Parathyroid adenoma (tissue), 2 donors: Measurements from ENCODE around the gene GPR176.
"Not testable (repeated sequence)": the region's sequence is repeated elsewhere in the genome, so short reads cannot be mapped to it uniquely, and the experiment has no call there.

Experiments
- H2AFZ ChIP-seq: fragments of 300-600 bp; sonication (generic); one replicate; pipeline ENCODE4 v1.7.0; 2017; ENCODE audit warnings: antibody characterized with exemption, mild to moderate bottlenecking
- H3K27ac ChIP-seq: fragments of 300-600 bp; sonication (generic); one replicate; pipeline ENCODE4 v1.7.0; 2017
- H3K27me3 ChIP-seq: fragments of 300-600 bp; sonication (generic); one replicate; pipeline ENCODE4 v1.7.0; 2017; ENCODE audit warnings: low read length; ENCODE audit not compliant: control insufficient read depth, insufficient read depth
- H3K36me3 ChIP-seq: fragments of 300-600 bp; sonication (generic); one replicate; pipeline ENCODE4 v1.7.0; 2017; ENCODE audit warnings: low read length; ENCODE audit not compliant: control insufficient read depth, insufficient read depth
- H3K4me1 ChIP-seq: fragments of 300-600 bp; sonication (generic); one replicate; pipeline ENCODE4 v1.7.0; 2017; ENCODE audit warnings: control low read depth
- H3K4me2 ChIP-seq: fragments of 300-600 bp; sonication (generic); one replicate; pipeline ENCODE4 v1.7.0; 2017; ENCODE audit warnings: low read length
- H3K4me3 ChIP-seq: fragments of 300-600 bp; sonication (generic); one replicate; pipeline ENCODE4 v1.7.0; 2017; ENCODE audit warnings: low read depth, low read length
- H3K79me2 ChIP-seq: fragments of 300-600 bp; sonication (generic); one replicate; pipeline ENCODE4 v1.7.0; 2017; ENCODE audit warnings: control low read depth
- H3K9ac ChIP-seq: fragments of 300-600 bp; sonication (generic); one replicate; pipeline ENCODE4 v1.7.0; 2017; ENCODE audit warnings: mild to moderate bottlenecking
- H3K9me3 ChIP-seq: fragments of 300-600 bp; sonication (generic); one replicate; pipeline ENCODE4 v1.7.0; 2017; ENCODE audit warnings: low read length; ENCODE audit not compliant: control insufficient read depth
- CTCF ChIP-seq: fragments of 300-600 bp; sonication (generic); IDR thresholded peaks from one replicate; pipeline ENCODE4 v1.7.0; 2017; ENCODE audit warnings: antibody characterized with exemption, mild to moderate bottlenecking
- donor health status: primary hyperparathyroidism.

The GPR176 gene

GRCh38 chr15:39814489-39814888 is 105.6 kb downstream of the GPR176 start:
- Histone ChIP-seq H2AFZ (no peak overlapping the region), H3K9me3 (no peaks in the 10 kb centered on the region), H3K79me2 (no peaks in the 10 kb centered on the region), H3K4me1 (no peaks in the 10 kb centered on the region), H3K9ac (no peak overlapping the region), H3K4me3 (no peak overlapping the region), H3K27ac (no peak overlapping the region), H3K27me3 (no peaks in the 10 kb centered on the region), H3K4me2 (no peak overlapping the region), H3K36me3 (no peaks in the 10 kb centered on the region)
- TF ChIP-seq CTCF: no peak

- H3K9ac ChIP-seq, H3K79me2 ChIP-seq, H3K27me3 ChIP-seq, H3K4me3 ChIP-seq, H3K4me2 ChIP-seq, H3K4me1 ChIP-seq, H3K9me3 ChIP-seq, H3K27ac ChIP-seq, H2AFZ ChIP-seq, H3K36me3 ChIP-seq: not testable (repeated sequence)
Observed at GRCh38 chr15:39812651-39813050, 107.4 kb downstream of the GPR176 start.

- H3K4me2 ChIP-seq: no peak overlapping the region
- H3K79me2 ChIP-seq: no peaks in the 10 kb centered on the region
- H2AFZ ChIP-seq: no peak overlapping the region
- no peak overlapping the region for H3K9ac ChIP-seq
- no peaks in the 10 kb centered on the region for H3K36me3 ChIP-seq
- H3K27ac ChIP-seq: no peak overlapping the region
- no peaks in the 10 kb centered on the region for H3K9me3 ChIP-seq
- no peak for TF ChIP-seq CTCF
- no peaks in the 10 kb centered on the region for H3K27me3 ChIP-seq
- no peaks in the 10 kb centered on the region for H3K4me1 ChIP-seq
- H3K4me3 ChIP-seq: no peak overlapping the region
Observed at GRCh38 chr15:39808909-39809308, 111.2 kb downstream of the GPR176 start.

- H3K4me3 ChIP-seq: no peak overlapping the region
- H3K27me3 ChIP-seq: no peaks in the 10 kb centered on the region
- no peaks in the 10 kb centered on the region for H3K9me3 ChIP-seq
- no peak overlapping the region for H3K4me2 ChIP-seq
- H3K36me3 ChIP-seq: no peaks in the 10 kb centered on the region
- no peaks in the 10 kb centered on the region for H3K79me2 ChIP-seq
- H3K27ac ChIP-seq: no peak overlapping the region
- H3K4me1 ChIP-seq: no peaks in the 10 kb centered on the region
- no peak overlapping the region for H3K9ac ChIP-seq
- H2AFZ ChIP-seq: no peak overlapping the region
- TF ChIP-seq CTCF: no peak
Observed at GRCh38 chr15:39807791-39808190, 112.3 kb downstream of the GPR176 start.

- H3K27me3 ChIP-seq: no peaks in the 10 kb centered on the region
Observed at GRCh38 chr15:39804026-39804425, 116.0 kb downstream of the GPR176 start.

More at GRCh38 chr15:39804026-39804425, 116.0 kb downstream of the GPR176 start:
- Histone ChIP-seq H3K36me3 (no peaks in the 10 kb centered on the region), H3K4me1 (no peaks in the 10 kb centered on the region), H3K4me2 (no peak overlapping the region), H2AFZ (no peak overlapping the region), H3K27ac (no peak overlapping the region), H3K9me3 (no peaks in the 10 kb centered on the region), H3K9ac (no peak overlapping the region), H3K4me3 (no peak overlapping the region), H3K79me2 (no peaks in the 10 kb centered on the region)
- TF ChIP-seq CTCF: no peak
